ENCODE data around the gene NAIP. TPM values are rescaled to one million over a fixed set of nuclear protein-coding genes. Genes with fewer than 3 reads are reported as not detected.

NAIP gene, protein sequence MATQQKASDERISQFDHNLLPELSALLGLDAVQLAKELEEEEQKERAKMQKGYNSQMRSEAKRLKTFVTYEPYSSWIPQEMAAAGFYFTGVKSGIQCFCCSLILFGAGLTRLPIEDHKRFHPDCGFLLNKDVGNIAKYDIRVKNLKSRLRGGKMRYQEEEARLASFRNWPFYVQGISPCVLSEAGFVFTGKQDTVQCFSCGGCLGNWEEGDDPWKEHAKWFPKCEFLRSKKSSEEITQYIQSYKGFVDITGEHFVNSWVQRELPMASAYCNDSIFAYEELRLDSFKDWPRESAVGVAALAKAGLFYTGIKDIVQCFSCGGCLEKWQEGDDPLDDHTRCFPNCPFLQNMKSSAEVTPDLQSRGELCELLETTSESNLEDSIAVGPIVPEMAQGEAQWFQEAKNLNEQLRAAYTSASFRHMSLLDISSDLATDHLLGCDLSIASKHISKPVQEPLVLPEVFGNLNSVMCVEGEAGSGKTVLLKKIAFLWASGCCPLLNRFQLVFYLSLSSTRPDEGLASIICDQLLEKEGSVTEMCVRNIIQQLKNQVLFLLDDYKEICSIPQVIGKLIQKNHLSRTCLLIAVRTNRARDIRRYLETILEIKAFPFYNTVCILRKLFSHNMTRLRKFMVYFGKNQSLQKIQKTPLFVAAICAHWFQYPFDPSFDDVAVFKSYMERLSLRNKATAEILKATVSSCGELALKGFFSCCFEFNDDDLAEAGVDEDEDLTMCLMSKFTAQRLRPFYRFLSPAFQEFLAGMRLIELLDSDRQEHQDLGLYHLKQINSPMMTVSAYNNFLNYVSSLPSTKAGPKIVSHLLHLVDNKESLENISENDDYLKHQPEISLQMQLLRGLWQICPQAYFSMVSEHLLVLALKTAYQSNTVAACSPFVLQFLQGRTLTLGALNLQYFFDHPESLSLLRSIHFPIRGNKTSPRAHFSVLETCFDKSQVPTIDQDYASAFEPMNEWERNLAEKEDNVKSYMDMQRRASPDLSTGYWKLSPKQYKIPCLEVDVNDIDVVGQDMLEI (N-terminal part only)
- total RNA-seq: 5.2 and 11.8 TPM in 2 replicates

DNA sequence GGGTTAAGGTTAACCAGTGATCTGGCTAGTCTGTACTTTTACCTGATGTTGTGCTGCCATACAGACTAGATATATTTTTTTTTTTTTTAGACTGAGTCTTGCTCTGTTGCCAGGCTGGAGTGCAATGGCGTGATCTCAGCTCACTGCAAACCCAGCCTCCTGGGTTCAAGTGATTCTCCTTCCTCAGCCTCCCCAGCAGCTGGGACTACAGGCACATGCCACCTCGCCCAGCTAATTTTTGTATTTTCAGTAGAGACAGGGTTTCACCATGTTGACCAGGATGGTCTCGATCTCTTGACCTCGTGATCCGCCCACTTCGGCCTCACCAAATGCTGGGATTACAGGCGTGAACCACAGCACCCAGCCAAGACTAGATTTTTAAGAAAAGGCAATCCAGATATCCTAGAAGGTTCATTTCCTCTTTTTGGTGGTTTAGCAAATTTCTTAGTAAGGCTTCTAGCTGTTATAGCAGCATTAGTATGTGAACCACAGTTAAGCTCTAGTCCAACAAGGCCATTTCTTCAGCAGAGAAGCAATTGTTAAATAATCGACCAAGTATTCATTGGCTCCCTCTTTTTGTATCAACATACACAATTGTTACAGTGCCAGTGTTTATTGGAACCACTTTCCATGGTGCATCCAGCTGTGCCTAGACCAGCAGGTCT is at the start of gene NAIP:
Gene NAIP (minus strand): TSS at position 51 of the 665 bp plus-strand sequence. CDS start 12,424 bp downstream, outside the sequence.

DNA sequence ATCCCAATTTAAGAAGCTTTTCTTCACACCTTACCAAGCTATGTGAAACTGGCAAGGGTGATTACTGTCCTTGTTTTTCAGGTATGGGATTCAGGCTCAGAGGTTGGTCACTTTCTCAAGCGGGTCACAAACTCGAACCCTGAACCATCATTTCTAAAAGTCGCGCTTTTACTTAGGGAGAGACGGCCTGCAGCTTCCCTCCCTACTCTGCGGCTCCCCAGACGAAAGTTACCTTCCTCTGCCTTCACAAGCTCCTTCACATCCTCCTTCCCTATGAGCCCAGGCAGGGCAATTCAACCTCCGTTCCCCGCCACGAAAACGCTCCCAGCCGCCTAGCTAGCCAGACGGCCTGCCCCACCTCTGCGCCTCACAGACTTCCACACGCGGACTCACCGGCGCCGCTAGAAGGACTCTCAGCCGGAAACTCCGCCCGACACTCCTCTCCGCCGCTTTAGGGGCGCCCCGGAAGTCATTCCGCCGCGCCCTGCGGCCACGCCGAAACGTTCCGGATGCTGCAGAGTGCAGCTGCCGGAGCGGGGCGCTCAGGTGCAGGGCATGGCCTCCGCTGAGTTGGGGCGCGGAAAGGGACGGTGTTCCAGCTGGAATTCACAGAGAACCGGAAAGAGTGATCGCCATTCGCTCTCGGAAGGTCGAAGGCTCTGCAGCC is 42.3 kb upstream of the NAIP start, which contains the start of gene GTF2H2:
Gene GTF2H2 (minus strand): TSS at position 415 of the 667 bp plus-strand sequence. CDS start 4,913 bp downstream, outside the sequence.

Other genes with a start within 250 kb of the NAIP start
- 10.2 and 15.4 TPM in 2 replicates for gene SERF1A, start 124.7 kb downstream of the NAIP start, total RNA-seq
- 72.9 and 89.0 TPM in 2 replicates for gene SMN1, start 100.3 kb downstream of the NAIP start, total RNA-seq
- 56.3 and 57.7 TPM in 2 replicates for gene GTF2H2, start 42.3 kb upstream of the NAIP start, total RNA-seq